Upper lobe of left lung (tissue), 6 donors: ENCODE measurements around the gene KLF12. TPM values are rescaled to one million over a fixed set of nuclear protein-coding genes. Genes with fewer than 3 reads are reported as not detected.

Source experiments
- ATAC-seq, 2 donors: fragments of 200-7000 bp; cut with Tn5 transposase; one replicate each; pipeline ENCODE4 v1.9.1; 2022; ENCODE audit warnings: mild to moderate bottlenecking in 2 of 2, moderate library complexity in 2 of 2; ENCODE audit not compliant: low FRiP score in 2 of 2
- DNase-seq, 2 donors: peaks; one replicate each; pipeline ENCODE4 v3.0.0-alpha.2; 2019 to 2020
- H3K27ac ChIP-seq, 4 donors: fragments of 200-600 bp; sonication (generic); one replicate each; pipeline ENCODE4 v1.5.1; 2016 to 2019
- H3K27me3 ChIP-seq, 4 donors: fragments of 200-600 bp; sonication (generic); one replicate each; pipeline ENCODE4 v1.5.1; 2017 to 2019
- H3K36me3 ChIP-seq, 4 donors: fragments of 200-600 bp; sonication (generic); one replicate each; pipeline ENCODE4 v1.5.1; 2016 to 2019
- H3K4me1 ChIP-seq, 4 donors: fragments of 200-600 bp; sonication (generic); one replicate each; pipeline ENCODE4 v1.5.1; 2018 to 2019
- H3K4me3 ChIP-seq, 4 donors: fragments of 200-600 bp; sonication (generic); one replicate each; pipeline ENCODE4 v1.5.1; 2017 to 2019; ENCODE audit warnings: mild to moderate bottlenecking in 2 of 4, moderate library complexity in 1 of 4
- H3K9me3 ChIP-seq, 4 donors: fragments of 200-600 bp; sonication (generic); one replicate each; pipeline ENCODE4 v1.5.1; 2018 to 2019
- EP300 ChIP-seq, 4 donors: sonication (generic); formaldehyde crosslinking; IDR thresholded peaks; one replicate each; pipeline ENCODE4 v1.5.1; 2017; ENCODE audit warnings: antibody characterized with exemption in 4 of 4, control low read depth in 2 of 4
- POLR2A ChIP-seq, 4 donors: fragments of 450-650 bp; IDR thresholded peaks; one replicate each; pipeline ENCODE4 v1.5.1; 2016 to 2017; ENCODE audit warnings: antibody characterized with exemption in 4 of 4, mild to moderate bottlenecking in 2 of 4
- POLR2AphosphoS5 ChIP-seq, 2 donors: sonication (generic); formaldehyde crosslinking; IDR thresholded peaks; one replicate each; pipeline ENCODE4 v1.5.1; 2017; ENCODE audit warnings: antibody characterized with exemption in 2 of 2
- WGBS, 2 donors: methylation state at CpG; one replicate each; pipeline ENCODE4 v1.1.5; 2017 to 2018; 5-methylcytosine and 5-hydroxymethylcytosine counted together
- total RNA-seq, 6 donors: library from RNA; depleted of rRNA in 4 of 6; stranded (reverse); fragments of >200 nt in 4 of 6; gene quantifications; one replicate each; pipeline versions ENCODE4 v1.1.0 to v1.2.1, GENCODE V29; 2016 to 2021
- TF ChIP-seq, protein P1 (sequence below), 6 experiments: fragments of 450-650 bp in 4 of 6; fragments of 200-600 bp in 2 of 6; sonication (generic) in 2 of 6; IDR thresholded peaks; one replicate each; pipeline ENCODE4 v1.5.1; 2016 to 2019; ENCODE audit warnings: antibody characterized with exemption in 6 of 6
- donor health status: DM: no; HTN: no; CAD: no; lungs with moderate emphysema.
- donor health status: DM: no; HTN: yes; CAD: no; lungs with severe emphysema.

The KLF12 gene
- total RNA-seq, 6 donors from 2014 or later = 3.1 to 10.1 (median 4.8) TPM

GRCh38 chr13:74104661-74105275 lies 29.4 kb downstream of the KLF12 start:
- Histone ChIP-seq H3K27ac (no peak overlapping the region), H3K36me3 (no peaks in the 10 kb centered on the region), H3K27me3 (no peaks in the 10 kb centered on the region), H3K4me3 (no peak overlapping the region), H3K9me3 (no peaks in the 10 kb centered on the region), H3K4me1 (no peaks in the 10 kb centered on the region)
- ATAC-seq (no peak), DNase-seq (no peak)
- WGBS, 2 donors = 81 to 85% methylated on average over 3 of the region's 3 CpGs
- TF ChIP-seq POLR2A (IDR thresholded peaks at IDR 0.05) (no peak), POLR2AphosphoS5 (IDR thresholded peaks at IDR 0.05) (no peak), EP300 (IDR thresholded peaks at IDR 0.05) (no peak)
- TF ChIP-seq, protein P1, sequence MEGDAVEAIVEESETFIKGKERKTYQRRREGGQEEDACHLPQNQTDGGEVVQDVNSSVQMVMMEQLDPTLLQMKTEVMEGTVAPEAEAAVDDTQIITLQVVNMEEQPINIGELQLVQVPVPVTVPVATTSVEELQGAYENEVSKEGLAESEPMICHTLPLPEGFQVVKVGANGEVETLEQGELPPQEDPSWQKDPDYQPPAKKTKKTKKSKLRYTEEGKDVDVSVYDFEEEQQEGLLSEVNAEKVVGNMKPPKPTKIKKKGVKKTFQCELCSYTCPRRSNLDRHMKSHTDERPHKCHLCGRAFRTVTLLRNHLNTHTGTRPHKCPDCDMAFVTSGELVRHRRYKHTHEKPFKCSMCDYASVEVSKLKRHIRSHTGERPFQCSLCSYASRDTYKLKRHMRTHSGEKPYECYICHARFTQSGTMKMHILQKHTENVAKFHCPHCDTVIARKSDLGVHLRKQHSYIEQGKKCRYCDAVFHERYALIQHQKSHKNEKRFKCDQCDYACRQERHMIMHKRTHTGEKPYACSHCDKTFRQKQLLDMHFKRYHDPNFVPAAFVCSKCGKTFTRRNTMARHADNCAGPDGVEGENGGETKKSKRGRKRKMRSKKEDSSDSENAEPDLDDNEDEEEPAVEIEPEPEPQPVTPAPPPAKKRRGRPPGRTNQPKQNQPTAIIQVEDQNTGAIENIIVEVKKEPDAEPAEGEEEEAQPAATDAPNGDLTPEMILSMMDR (IDR thresholded peaks at IDR 0.05) = no peak

DNA sequence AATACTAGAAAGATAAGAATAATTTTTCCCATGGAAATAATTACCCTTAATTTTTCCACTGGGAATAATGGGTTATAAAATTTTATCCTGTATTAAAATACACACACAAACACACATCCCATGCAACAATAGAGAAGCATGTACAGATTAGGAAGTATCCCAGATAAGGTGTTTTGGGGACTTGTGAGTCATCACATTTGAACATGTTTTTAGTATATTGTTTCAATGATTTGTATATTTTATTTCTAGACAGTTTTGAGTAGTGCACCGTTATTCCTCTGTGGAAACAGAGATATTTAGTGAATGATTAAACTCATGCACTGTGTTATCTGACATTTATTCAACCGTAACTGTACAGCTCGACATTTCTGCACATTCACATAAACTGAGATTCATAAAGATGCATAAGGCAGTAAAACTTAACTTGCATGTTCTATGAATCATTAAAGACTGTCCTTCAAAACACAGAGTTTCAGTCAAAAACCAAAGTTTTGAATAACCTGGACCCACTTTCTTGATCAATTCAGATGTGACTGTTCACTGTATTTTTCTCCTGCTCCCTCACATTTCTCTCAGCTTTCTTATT lies 30.1 kb downstream of the KLF12 start:
- no peaks in the 10 kb centered on the region for H3K27me3 ChIP-seq
- TF ChIP-seq POLR2A (IDR thresholded peaks at IDR 0.05) (no peak), POLR2AphosphoS5 (IDR thresholded peaks at IDR 0.05) (no peak), EP300 (IDR thresholded peaks at IDR 0.05) (no peak)
- TF ChIP-seq, protein P1 (IDR thresholded peaks at IDR 0.05) = no peak
- H3K4me1 ChIP-seq = no peaks in the 10 kb centered on the region
- H3K9me3 ChIP-seq = no peaks in the 10 kb centered on the region
- WGBS, 2 donors = 71 to 75% methylated on average over 3 of the region's 3 CpGs
- no peak for ATAC-seq
- DNase-seq = no peak
- H3K36me3 ChIP-seq = no peaks in the 10 kb centered on the region
- no peak overlapping the region for H3K4me3 ChIP-seq
- H3K27ac ChIP-seq = no peak overlapping the region

- H3K27ac ChIP-seq = no peak overlapping the region
- no peak for ATAC-seq
- no peaks in the 10 kb centered on the region for H3K4me1 ChIP-seq
- DNase-seq = no peak
- no peak overlapping the region for H3K4me3 ChIP-seq
- no peaks in the 10 kb centered on the region for H3K9me3 ChIP-seq
- no peaks in the 10 kb centered on the region for H3K36me3 ChIP-seq
- TF ChIP-seq, protein P1 (IDR thresholded peaks at IDR 0.05) = no peak
- no peak for TF ChIP-seq POLR2A (IDR thresholded peaks at IDR 0.05)
- no peak for TF ChIP-seq POLR2AphosphoS5 (IDR thresholded peaks at IDR 0.05)
- no peak for TF ChIP-seq EP300 (IDR thresholded peaks at IDR 0.05)
- WGBS, 2 donors = 91 to 94% methylated on average over 6 of the region's 6 CpGs
- no peaks in the 10 kb centered on the region for H3K27me3 ChIP-seq
Observed at GRCh38 chr13:74103196-74103595, 31.0 kb downstream of the KLF12 start.

- ATAC-seq = no peak
- no peaks in the 10 kb centered on the region for H3K9me3 ChIP-seq
Observed at GRCh38 chr13:74102691-74103090, 31.5 kb downstream of the KLF12 start.

More at GRCh38 chr13:74102691-74103090, 31.5 kb downstream of the KLF12 start:
- WGBS, 2 donors = 83 to 92% methylated on average over 1 of the region's 1 CpG
- no peak overlapping the region for H3K4me3 ChIP-seq
- H3K27ac ChIP-seq = no peak overlapping the region
- H3K4me1 ChIP-seq = no peaks in the 10 kb centered on the region
- no peak for TF ChIP-seq POLR2AphosphoS5 (IDR thresholded peaks at IDR 0.05)
- no peak for TF ChIP-seq EP300 (IDR thresholded peaks at IDR 0.05)
- TF ChIP-seq POLR2A (IDR thresholded peaks at IDR 0.05) = no peak
- TF ChIP-seq, protein P1 (IDR thresholded peaks at IDR 0.05) = no peak
- no peak for DNase-seq
- no peaks in the 10 kb centered on the region for H3K36me3 ChIP-seq
- no peaks in the 10 kb centered on the region for H3K27me3 ChIP-seq
